Measurements from ENCODE around the gene PFN1. TPM values are rescaled to one million over a fixed set of nuclear protein-coding genes. Genes with fewer than 3 reads are reported as not detected.

The PFN1 gene
- total RNA-seq, 1 experiment from 2014 or later, result 1,213 TPM

- H3K9ac ChIP-seq (ENCODE audit: low read length), result no peak overlapping the region
- RAD21 ChIA-PET (ENCODE audit: low non-redundant PET in 1 of 2, low total read pairs in 2 of 2, uncharacterized antibody in 2 of 2, unreplicated experiment in 2 of 2), result no interaction called here
- intact Hi-C loops (cut with micrococcal nuclease), result no loop called here
- no peak for DNase-seq (ENCODE audit: low read depth, low spot score)
- H3K36me3 ChIP-seq (ENCODE audit: control insufficient read depth in 1 of 2, insufficient read depth in 2 of 2, low read length in 2 of 2), result peaks cover 9 to 28% of the 10 kb centered on the region in 2 experiments; a peak in 2 of 4 replicates
- POLR2A ChIA-PET, result no interaction called here
- no peak overlapping the region for H3K27ac ChIP-seq (ENCODE audit: low read depth, low read length)
- H3K4me3 ChIP-seq (replicated peaks in 1 of 2; ENCODE audit: low read depth in 1 of 2, low read length in 2 of 2), result no peak overlapping the region
- no peak overlapping the region for H2AFZ ChIP-seq (ENCODE audit: low read depth, low read length, poor library complexity, severe bottlenecking)
- CTCF ChIA-PET, result no interaction called here
- no peaks in the 10 kb centered on the region for H3K9me2 ChIP-seq (ENCODE audit: insufficient read depth)
- TF ChIP-seq ZBTB33 (IDR thresholded peaks at IDR 0.05; ENCODE audit: extremely low read depth, insufficient replicate concordance, low read length) (no peak), EGR1 (IDR thresholded peaks at IDR 0.05; ENCODE audit: low read depth) (no peak), POLR2AphosphoS5 (IDR thresholded peaks at IDR 0.05; ENCODE audit: low read depth, low read length) (no peak), SP1 (IDR thresholded peaks at IDR 0.05; ENCODE audit: low read depth) (no peak), EZH2 (IDR thresholded peaks at IDR 0.05) (no peak), EZH2phosphoT487 (IDR thresholded peaks at IDR 0.05; ENCODE audit: borderline replicate concordance) (no peak), SIN3A (IDR thresholded peaks at IDR 0.05; ENCODE audit: low read depth) (no peak), ZNF274 (IDR thresholded peaks at IDR 0.05; ENCODE audit: low read depth, low read length) (no peak), CBX3 (IDR thresholded peaks at IDR 0.05; ENCODE audit: low read depth) (no peak), FOSL1 (IDR thresholded peaks at IDR 0.05; ENCODE audit: low read depth) (no peak), CTCF (IDR thresholded peaks at IDR 0.05 in 2 of 3, conservative IDR thresholded peaks at IDR 0.05 in 1 of 3; ENCODE audit: borderline replicate concordance in 1 of 3, insufficient read depth in 1 of 3, low read depth in 2 of 3, low read length in 2 of 3) (no peak), TCF7L2 (IDR thresholded peaks at IDR 0.05; ENCODE audit: borderline replicate concordance, extremely low read depth, insufficient read depth, insufficient read length) (no peak), MAX (IDR thresholded peaks at IDR 0.05) (no peak), ATF3 (IDR thresholded peaks at IDR 0.05) (no peak)
- BruUV-seq (replicated peaks), result no TSS peak
- H3K4me1 ChIP-seq (ENCODE audit: control insufficient read depth in 1 of 2, insufficient read depth in 2 of 2, low read length in 2 of 2), result peaks cover 4 to 7% of the 10 kb centered on the region in 2 experiments; a peak in 3 of 4 replicates
- no peak overlapping the region for H3K4me2 ChIP-seq (ENCODE audit: low read length)
- no peaks in the 10 kb centered on the region for H3K9me3 ChIP-seq (ENCODE audit: control insufficient read depth in 1 of 2, insufficient read depth in 1 of 2, low read depth in 1 of 2, low read length in 2 of 2)
- ATAC-seq, result no peak
- no peaks in the 10 kb centered on the region for H3K79me2 ChIP-seq (ENCODE audit: insufficient read depth, low read length)
- no peaks in the 10 kb centered on the region for H4K20me1 ChIP-seq (ENCODE audit: insufficient read depth)
- H3K27me3 ChIP-seq (ENCODE audit: insufficient read depth, low read length), result no peaks in the 10 kb centered on the region
These were observed 25.9 kb upstream of the PFN1 start for GRCh38 chr17:4974115-4974670.

Measured in HCT116 (cell line).